B cell (primary cell): ENCODE results near the gene SAG.

Experiments
- EZH2 ChIP-seq: IDR thresholded peaks from 2 replicates; pipeline ENCODE4 v1.6.1; 2012; ENCODE audit warnings: borderline replicate concordance, low read depth, mild to moderate bottlenecking, moderate library complexity, low read length; ENCODE audit not compliant: insufficient read depth, poor library complexity, severe bottlenecking
- TF ChIP-seq, protein P1 (sequence below): fragments of 200-600 bp; IDR thresholded peaks from one replicate; pipeline ENCODE4 v1.8.0; 2022; ENCODE audit warnings: antibody characterized with exemption, mild to moderate bottlenecking

GRCh38 chr2:233338046-233338445 lies 30.4 kb downstream of the SAG start:
- TF ChIP-seq EZH2, result no peak
- TF ChIP-seq, protein P1, sequence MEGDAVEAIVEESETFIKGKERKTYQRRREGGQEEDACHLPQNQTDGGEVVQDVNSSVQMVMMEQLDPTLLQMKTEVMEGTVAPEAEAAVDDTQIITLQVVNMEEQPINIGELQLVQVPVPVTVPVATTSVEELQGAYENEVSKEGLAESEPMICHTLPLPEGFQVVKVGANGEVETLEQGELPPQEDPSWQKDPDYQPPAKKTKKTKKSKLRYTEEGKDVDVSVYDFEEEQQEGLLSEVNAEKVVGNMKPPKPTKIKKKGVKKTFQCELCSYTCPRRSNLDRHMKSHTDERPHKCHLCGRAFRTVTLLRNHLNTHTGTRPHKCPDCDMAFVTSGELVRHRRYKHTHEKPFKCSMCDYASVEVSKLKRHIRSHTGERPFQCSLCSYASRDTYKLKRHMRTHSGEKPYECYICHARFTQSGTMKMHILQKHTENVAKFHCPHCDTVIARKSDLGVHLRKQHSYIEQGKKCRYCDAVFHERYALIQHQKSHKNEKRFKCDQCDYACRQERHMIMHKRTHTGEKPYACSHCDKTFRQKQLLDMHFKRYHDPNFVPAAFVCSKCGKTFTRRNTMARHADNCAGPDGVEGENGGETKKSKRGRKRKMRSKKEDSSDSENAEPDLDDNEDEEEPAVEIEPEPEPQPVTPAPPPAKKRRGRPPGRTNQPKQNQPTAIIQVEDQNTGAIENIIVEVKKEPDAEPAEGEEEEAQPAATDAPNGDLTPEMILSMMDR, result no peak
